Activated T-helper 1 cell treated with anti-CD3 and anti-CD28 coated beads, Interleukin-12 subunit alpha, Interleukin-12 subunit beta, Interleukin-2, Interleukin-4 antibody, amounts not matched to agents 30 ng/mL and 10 ng/mL and 1 ng/mL, durations not matched to agents 14 hours and 24 hours and 36 hours (primary cell): ENCODE data around the gene TECPR2. TPM values are rescaled to one million over a fixed set of nuclear protein-coding genes. Genes with fewer than 3 reads are reported as not detected.
A peak's percentile ranks its signal among the peaks of the same experiment; 100 is the strongest.
"Not testable (repeated sequence)": the region's sequence is repeated elsewhere in the genome, so short reads cannot be mapped to it uniquely, and the experiment has no call there.

Experiments
- DNase-seq: peaks from one replicate; pipeline ENCODE4 v3.0.0; 2021; ENCODE audit warnings: low spot score
- H3K27ac Mint-ChIP-seq: one replicate; pipeline ENCODE4 v1.8.0; 2021; ENCODE audit warnings: mild to moderate bottlenecking, mixed read lengths
- H3K27me3 Mint-ChIP-seq: one replicate; pipeline ENCODE4 v1.8.0; 2022; ENCODE audit warnings: mild to moderate bottlenecking, moderate library complexity, mixed read lengths; ENCODE audit not compliant: insufficient read depth
- H3K36me3 Mint-ChIP-seq: one replicate; pipeline ENCODE4 v1.8.0; 2021; ENCODE audit warnings: low read depth, mixed read lengths
- H3K4me1 Mint-ChIP-seq: one replicate; pipeline ENCODE4 v1.8.0; 2021; ENCODE audit warnings: low read depth, mixed read lengths
- H3K4me3 Mint-ChIP-seq: one replicate; pipeline ENCODE4 v1.8.0; 2021; ENCODE audit warnings: mild to moderate bottlenecking, moderate library complexity, mixed read lengths
- H3K9me3 Mint-ChIP-seq: one replicate; pipeline ENCODE4 v1.8.0; 2021; ENCODE audit warnings: mixed read lengths
- intact Hi-C: fragments of 100-400 bp; cut with micrococcal nuclease; formaldehyde crosslinking; loops from one replicate; pipeline ENCODE4 v1.15.1; 2024
- total RNA-seq: library from RNA; stranded (reverse); gene quantifications from 2 replicates; pipeline ENCODE4 v1.2.3, GENCODE V29; 2022

TECPR2 gene
- total RNA-seq, 1 donor from 2014 or later, result 10.1 TPM

GRCh38 chr14:102541029-102541491 is 178.3 kb downstream of the TECPR2 start:
- DNase-seq, H3K9me3 Mint-ChIP-seq, intact Hi-C loops, H3K36me3 Mint-ChIP-seq, H3K4me3 Mint-ChIP-seq, H3K4me1 Mint-ChIP-seq, H3K27ac Mint-ChIP-seq: not testable (repeated sequence)
- H3K27me3 Mint-ChIP-seq, result peaks cover 15% of the 10 kb centered on the region

GRCh38 chr14:102541771-102542170 is 179.0 kb downstream of the TECPR2 start:
- DNase-seq, result no peak
- H3K27ac Mint-ChIP-seq, result no peak overlapping the region
- H3K27me3 Mint-ChIP-seq, result peaks cover 20% of the 10 kb centered on the region
- no peak overlapping the region for H3K4me3 Mint-ChIP-seq
- H3K9me3 Mint-ChIP-seq, result no peaks in the 10 kb centered on the region
- no peaks in the 10 kb centered on the region for H3K4me1 Mint-ChIP-seq
- intact Hi-C loops, result no loop called here
- H3K36me3 Mint-ChIP-seq, result no peaks in the 10 kb centered on the region

- Mint-ChIP-seq H3K4me1 (no peaks in the 10 kb centered on the region), H3K9me3 (no peaks in the 10 kb centered on the region), H3K27me3 (peaks cover 38% of the 10 kb centered on the region), H3K4me3 (peak overlapping the region; percentile 22), H3K27ac (no peak overlapping the region), H3K36me3 (no peaks in the 10 kb centered on the region)
- DNase-seq, result no peak
- intact Hi-C loops, result no loop called here
Measured at GRCh38 chr14:102544046-102544746, 181.5 kb downstream of the TECPR2 start.

- H3K27me3 Mint-ChIP-seq, result peaks cover 38% of the 10 kb centered on the region
- peak overlapping the region; percentile 65 for H3K4me3 Mint-ChIP-seq
- no peaks in the 10 kb centered on the region for H3K36me3 Mint-ChIP-seq
- peak; percentile 48 for DNase-seq
- no peaks in the 10 kb centered on the region for H3K4me1 Mint-ChIP-seq
- no peaks in the 10 kb centered on the region for H3K9me3 Mint-ChIP-seq
- intact Hi-C loops, result no loop called here
- H3K27ac Mint-ChIP-seq, result no peak overlapping the region
Measured at GRCh38 chr14:102544747-102545460, 182.2 kb downstream of the TECPR2 start.

- DNase-seq, result no peak
- no peaks in the 10 kb centered on the region for H3K36me3 Mint-ChIP-seq
- H3K9me3 Mint-ChIP-seq, result no peaks in the 10 kb centered on the region
- H3K27me3 Mint-ChIP-seq, result peaks cover 38% of the 10 kb centered on the region
- H3K4me1 Mint-ChIP-seq, result no peaks in the 10 kb centered on the region
- peak overlapping the region; percentile 65 for H3K4me3 Mint-ChIP-seq
- intact Hi-C loops, result no loop called here
- no peak overlapping the region for H3K27ac Mint-ChIP-seq
Measured at GRCh38 chr14:102545461-102546265, 182.9 kb downstream of the TECPR2 start.

GRCh38 chr14:102548616-102549240 is 186.0 kb downstream of the TECPR2 start:
- no peaks in the 10 kb centered on the region for H3K4me1 Mint-ChIP-seq
- DNase-seq, result no peak
- no peak overlapping the region for H3K4me3 Mint-ChIP-seq
- intact Hi-C loops, result no loop called here
- H3K27ac Mint-ChIP-seq, result no peak overlapping the region
- peaks cover 36% of the 10 kb centered on the region for H3K27me3 Mint-ChIP-seq
- no peaks in the 10 kb centered on the region for H3K9me3 Mint-ChIP-seq
- no peaks in the 10 kb centered on the region for H3K36me3 Mint-ChIP-seq

GRCh38 chr14:102550927-102551401 is 188.2 kb downstream of the TECPR2 start:
- H3K36me3 Mint-ChIP-seq, DNase-seq, intact Hi-C loops, H3K4me3 Mint-ChIP-seq, H3K4me1 Mint-ChIP-seq, H3K9me3 Mint-ChIP-seq, H3K27ac Mint-ChIP-seq: not testable (repeated sequence)
- H3K27me3 Mint-ChIP-seq, result peaks cover 24% of the 10 kb centered on the region

Other genes starting within 250 kb of the TECPR2 start
- 33.9 and 34.2 TPM in 2 replicates for gene WDR20, start 223.0 kb upstream of the TECPR2 start, total RNA-seq
- 6.0 and 7.0 TPM in 2 replicates for gene MOK, start 57.8 kb upstream of the TECPR2 start, total RNA-seq
- 17.7 and 19.5 TPM in 2 replicates for gene ZNF839, start 43.2 kb upstream of the TECPR2 start, total RNA-seq
- 39.6 and 42.5 TPM in 2 replicates for gene CINP, start 51 bp upstream of the TECPR2 start, total RNA-seq
- gene ANKRD9, start 146.8 kb downstream of the TECPR2 start, total RNA-seq, result 13.4 TPM in 2 replicates
- 23.9 and 25.2 TPM in 2 replicates for gene RCOR1, start 229.7 kb downstream of the TECPR2 start, total RNA-seq